ENCODE data around the gene URI1. TPM values are rescaled to one million over a fixed set of nuclear protein-coding genes. Genes with fewer than 3 reads are reported as not detected.

The URI1 gene
- total and polyA plus RNA-seq, 2 of the 8 experiments (the other 6 are each of a cell fraction or from before 2014, with no cell fraction given) = 27.7 to 64.3 TPM

GRCh38 chr19:30053558-30053957, 111.5 kb downstream of the URI1 start:
- Histone ChIP-seq H3K14ac (ENCODE audit: insufficient read length) (no peak overlapping the region), H3K9ac (replicated peaks in 1 of 4; ENCODE audit: extremely low read depth in 1 of 4, low read depth in 3 of 4, low read length in 3 of 4) (no peak overlapping the region), H3K23ac (ENCODE audit: insufficient read length) (no peak overlapping the region), H3K9me3 (ENCODE audit: insufficient read depth in 2 of 2, low read depth in 1 of 2, low read length in 1 of 2) (no peaks in the 10 kb centered on the region), H3K4me3 (ENCODE audit: extremely low read depth in 1 of 4, insufficient read depth in 2 of 4, low read depth in 3 of 4, low read length in 4 of 4) (no peak overlapping the region), H4K20me1 (replicated peaks in 1 of 2; ENCODE audit: control insufficient read depth in 1 of 2, insufficient read depth in 2 of 2, low read length in 2 of 2) (no peaks in the 10 kb centered on the region), H3K4me1 (replicated peaks in 1 of 4; ENCODE audit: control insufficient read depth in 3 of 4, insufficient read depth in 4 of 4, low read length in 3 of 4) (no peaks in the 10 kb centered on the region), H2BK120ac (replicated peaks; ENCODE audit: low read depth, low read length) (no peak overlapping the region), H3K4ac (replicated peaks; ENCODE audit: insufficient read length, low read depth, low read length) (no peak overlapping the region), H2BK15ac (ENCODE audit: low read length) (no peak overlapping the region), H2AFZ (ENCODE audit: low read length) (no peak overlapping the region), H3K18ac (ENCODE audit: extremely low read depth, low read length) (no peak overlapping the region), H4K91ac (replicated peaks; ENCODE audit: insufficient read length, low read length) (no peak overlapping the region), H3K27me3 (replicated peaks in 1 of 4; ENCODE audit: control insufficient read depth in 3 of 4, extremely low read depth in 1 of 4, insufficient read depth in 3 of 4, low read length in 3 of 4) (no peaks in the 10 kb centered on the region), H3K79me1 (ENCODE audit: low read depth, low read length) (no peaks in the 10 kb centered on the region), H3K4me2 (ENCODE audit: insufficient read depth in 1 of 2, low read depth in 2 of 2, low read length in 2 of 2) (no peak overlapping the region), H2BK12ac (ENCODE audit: low read depth, low read length) (no peak overlapping the region), H3K56ac (replicated peaks; ENCODE audit: insufficient read length, low read depth, low read length) (no peak overlapping the region), H4K8ac (ENCODE audit: extremely low read depth, insufficient read depth, low read length) (0 out of 2 replicates have a peak overlapping the region, but pooled peaks have one; percentile 25), H4K5ac (ENCODE audit: insufficient read length, low read depth, low read length) (no peak overlapping the region), H3K23me2 (ENCODE audit: low read depth, low read length) (no peaks in the 10 kb centered on the region), H2AK5ac (ENCODE audit: low read depth, low read length) (no peak overlapping the region), H3K36me3 (ENCODE audit: control insufficient read depth in 2 of 4, insufficient read depth in 4 of 4, low read length in 3 of 4) (no peaks in the 10 kb centered on the region), H2BK20ac (ENCODE audit: low read length) (no peak overlapping the region), H2BK5ac (ENCODE audit: low read depth, low read length) (no peak overlapping the region), H3K79me2 (ENCODE audit: control insufficient read depth in 1 of 2, insufficient read depth in 2 of 2, low read length in 2 of 2) (no peaks in the 10 kb centered on the region), H3K27ac (ENCODE audit: low read depth, low read length) (no peak overlapping the region)
- FAIRE-seq (no peak), DNase-seq (ENCODE audit: low read depth in 1 of 2, low spot score in 2 of 2) (no peak)
- WGBS, 2 experiments (ENCODE audit: extremely low coverage in 1 of 2, insufficient coverage in 1 of 2, insufficient read length in 1 of 2, insufficient replicate concordance in 2 of 2, low coverage in 1 of 2, low lambda C conversion rate in 2 of 2, missing lambda C conversion rate in 1 of 2) = 95% methylated on average over 17 of the region's 18 CpGs; no CpG with 5 or more reads in 1 of the 2 experiments
- ChIA-PET CTCF (ENCODE audit: partially characterized antibody) (interaction anchor here (1.1 kb wide), 1 partner anchor 94 kb away, joined by 4 read pairs; no protein-coding TSS in a partner anchor), POLR2A (ENCODE audit: partially characterized antibody) (no interaction called here)
- TF ChIP-seq POLR2A (IDR thresholded peaks at IDR 0.05; ENCODE audit: control extremely low read depth in 1 of 2, low read depth in 2 of 2, low read length in 2 of 2) (no peak), FOSL1 (IDR thresholded peaks at IDR 0.05; ENCODE audit: insufficient read depth, low read depth, low read length) (no peak), NANOG (IDR thresholded peaks at IDR 0.05; ENCODE audit: insufficient read depth, low read depth, low read length, poor library complexity, severe bottlenecking) (no peak), SIRT6 (IDR thresholded peaks at IDR 0.05; ENCODE audit: low read length) (no peak), SIN3A (conservative IDR thresholded peaks at IDR 0.05 in 1 of 2, IDR thresholded peaks at IDR 0.05 in 1 of 2; ENCODE audit: low read depth in 1 of 2, low read length in 2 of 2) (no peak), BCL11A (IDR thresholded peaks at IDR 0.05; ENCODE audit: low read depth in 2 of 2, low read length in 2 of 2) (no peak), ASH2L (IDR thresholded peaks at IDR 0.05; ENCODE audit: low read length) (no peak), MAFK (IDR thresholded peaks at IDR 0.05; ENCODE audit: low read depth, low read length) (no peak), GABPA (IDR thresholded peaks at IDR 0.05; ENCODE audit: borderline replicate concordance, insufficient read depth, low read length) (no peak), TEAD4 (IDR thresholded peaks at IDR 0.05; ENCODE audit: low read depth, low read length) (no peak), CBX8 (IDR thresholded peaks at IDR 0.05; ENCODE audit: borderline replicate concordance, low read depth, low read length) (no peak), RXRA (IDR thresholded peaks at IDR 0.05; ENCODE audit: insufficient read depth, low read depth, low read length) (no peak), YY1 (IDR thresholded peaks at IDR 0.05; ENCODE audit: low read depth, low read length) (no peak), ZNF274 (IDR thresholded peaks at IDR 0.05; ENCODE audit: borderline replicate concordance, extremely low read depth, low read length) (no peak), TAF1 (IDR thresholded peaks at IDR 0.05; ENCODE audit: low read depth, low read length) (no peak), CREB1 (IDR thresholded peaks at IDR 0.05) (no peak)

Data from H1 (cell line).